Measurements from ENCODE around the gene CEP192.

The CEP192 gene

GRCh38 chr18:13099113-13099512 lies 108.0 kb downstream of the CEP192 start:
- Histone ChIP-seq H3K9ac (ENCODE audit: insufficient read length, low read depth) (no peak overlapping the region), H3K4me3 (ENCODE audit: insufficient read length, low read depth) (no peak overlapping the region), H3K36me3 (ENCODE audit: insufficient read depth, insufficient read length, low read length) (peaks cover 70% of the 10 kb centered on the region), H3K4me1 (ENCODE audit: insufficient read depth, insufficient read length) (no peaks in the 10 kb centered on the region), H3K27me3 (ENCODE audit: insufficient read depth, insufficient read length) (no peaks in the 10 kb centered on the region), H3K9me3 (ENCODE audit: insufficient read depth, low read length) (peaks cover 8% of the 10 kb centered on the region; the same call in 1 of the 2 replicates)
- TF ChIP-seq YY1 (IDR thresholded peaks at IDR 0.05; ENCODE audit: insufficient read depth, insufficient read length) (no peak), ZNF274 (IDR thresholded peaks at IDR 0.05; ENCODE audit: low read depth, low read length) (no peak), SUZ12 (IDR thresholded peaks at IDR 0.05; ENCODE audit: extremely low read depth, insufficient read depth, insufficient read length) (no peak)
- no peak for DNase-seq (ENCODE audit: low read depth, low spot score)

DNA sequence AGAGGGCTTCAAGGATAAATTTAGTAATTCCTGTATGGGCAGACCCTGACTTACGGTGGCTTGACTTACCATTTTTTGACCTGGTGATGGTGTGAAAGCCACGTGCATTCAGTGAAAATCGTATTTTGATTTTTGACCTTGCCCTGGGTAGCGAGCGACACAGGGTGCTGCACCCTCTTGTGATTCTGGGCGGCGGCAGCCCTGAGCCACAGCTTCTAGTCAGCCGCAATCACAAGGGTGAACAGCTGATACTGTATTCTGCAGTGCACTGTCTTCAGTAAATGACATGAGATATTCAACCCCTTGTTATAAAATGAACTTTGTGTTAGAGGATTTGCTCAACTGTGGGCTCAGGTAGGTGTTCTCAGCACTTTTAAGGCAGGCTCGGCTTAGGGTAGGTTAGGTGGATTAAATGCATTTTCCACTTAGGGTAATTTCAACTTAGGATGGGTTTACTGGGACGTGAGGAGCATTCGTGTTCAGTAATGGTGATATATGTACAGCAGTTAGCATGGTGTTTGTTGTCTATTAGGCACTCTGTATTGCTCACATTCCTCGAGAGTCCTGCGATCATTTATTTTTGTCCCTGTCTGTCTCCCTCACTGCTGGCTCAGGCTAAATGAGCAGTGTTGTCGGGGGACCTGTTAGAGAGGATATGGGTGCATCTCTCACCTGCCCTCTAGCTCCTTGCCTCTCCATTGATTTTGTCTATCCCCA lies 109.9 kb downstream of the CEP192 start:
- H3K27me3 ChIP-seq (ENCODE audit: insufficient read depth, insufficient read length): no peaks in the 10 kb centered on the region
- peaks cover 71% of the 10 kb centered on the region for H3K36me3 ChIP-seq (ENCODE audit: insufficient read depth, insufficient read length, low read length)
- no peak overlapping the region for H3K9ac ChIP-seq (ENCODE audit: insufficient read length, low read depth)
- DNase-seq (ENCODE audit: low read depth, low spot score): no peak
- peaks cover 8% of the 10 kb centered on the region; the same call in 1 of the 2 replicates for H3K9me3 ChIP-seq (ENCODE audit: insufficient read depth, low read length)
- no peak overlapping the region for H3K4me3 ChIP-seq (ENCODE audit: insufficient read length, low read depth)
- no peak for TF ChIP-seq ZNF274 (IDR thresholded peaks at IDR 0.05; ENCODE audit: low read depth, low read length)
- no peak for TF ChIP-seq YY1 (IDR thresholded peaks at IDR 0.05; ENCODE audit: insufficient read depth, insufficient read length)
- no peak for TF ChIP-seq SUZ12 (IDR thresholded peaks at IDR 0.05; ENCODE audit: extremely low read depth, insufficient read depth, insufficient read length)
- H3K4me1 ChIP-seq (ENCODE audit: insufficient read depth, insufficient read length): no peaks in the 10 kb centered on the region

GRCh38 chr18:13101659-13102197 lies 110.6 kb downstream of the CEP192 start:
- no peak overlapping the region for H3K4me3 ChIP-seq (ENCODE audit: insufficient read length, low read depth)

DNA sequence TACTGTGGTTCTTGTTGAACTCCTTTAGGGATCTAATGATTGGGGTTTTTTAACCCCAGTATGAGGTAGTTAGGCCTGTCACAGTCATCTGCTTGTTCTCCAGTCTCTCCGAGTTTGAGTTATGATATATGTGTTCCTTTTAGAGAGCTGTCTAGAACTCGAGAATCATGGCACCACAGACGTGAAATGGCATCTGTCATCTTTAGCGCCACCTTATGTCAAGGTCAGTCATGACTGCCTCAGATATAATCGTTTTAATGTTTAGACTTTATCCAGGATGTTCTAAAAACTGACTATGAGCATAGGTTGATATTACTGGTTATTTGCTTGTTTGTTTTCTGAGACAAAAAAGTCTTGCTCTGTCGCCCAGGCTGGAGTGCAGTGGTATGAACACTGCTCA lies 112.2 kb downstream of the CEP192 start:
- TF ChIP-seq YY1 (IDR thresholded peaks at IDR 0.05; ENCODE audit: insufficient read depth, insufficient read length) (no peak), SUZ12 (IDR thresholded peaks at IDR 0.05; ENCODE audit: extremely low read depth, insufficient read depth, insufficient read length) (no peak), ZNF274 (IDR thresholded peaks at IDR 0.05; ENCODE audit: low read depth, low read length) (no peak)
- Histone ChIP-seq H3K27me3 (ENCODE audit: insufficient read depth, insufficient read length) (no peaks in the 10 kb centered on the region), H3K4me3 (ENCODE audit: insufficient read length, low read depth) (no peak overlapping the region), H3K36me3 (ENCODE audit: insufficient read depth, insufficient read length, low read length) (peaks cover 72% of the 10 kb centered on the region), H3K4me1 (ENCODE audit: insufficient read depth, insufficient read length) (no peaks in the 10 kb centered on the region), H3K9ac (ENCODE audit: insufficient read length, low read depth) (no peak overlapping the region), H3K9me3 (ENCODE audit: insufficient read depth, low read length) (peaks cover 4% of the 10 kb centered on the region; the same call in 1 of the 2 replicates)
- DNase-seq (ENCODE audit: low read depth, low spot score): no peak

More at GRCh38 chr18:13101659-13102197, 110.6 kb downstream of the CEP192 start:
- H3K9me3 ChIP-seq (ENCODE audit: insufficient read depth, low read length): peaks cover 8% of the 10 kb centered on the region; the same call in 1 of the 2 replicates
- DNase-seq (ENCODE audit: low read depth, low spot score): no peak
- TF ChIP-seq SUZ12 (IDR thresholded peaks at IDR 0.05; ENCODE audit: extremely low read depth, insufficient read depth, insufficient read length) (no peak), YY1 (IDR thresholded peaks at IDR 0.05; ENCODE audit: insufficient read depth, insufficient read length) (no peak), ZNF274 (IDR thresholded peaks at IDR 0.05; ENCODE audit: low read depth, low read length) (no peak)
- no peaks in the 10 kb centered on the region for H3K4me1 ChIP-seq (ENCODE audit: insufficient read depth, insufficient read length)
- H3K27me3 ChIP-seq (ENCODE audit: insufficient read depth, insufficient read length): no peaks in the 10 kb centered on the region
- H3K9ac ChIP-seq (ENCODE audit: insufficient read length, low read depth): no peak overlapping the region
- peaks cover 71% of the 10 kb centered on the region for H3K36me3 ChIP-seq (ENCODE audit: insufficient read depth, insufficient read length, low read length)

GRCh38 chr18:13105059-13105458 lies 113.9 kb downstream of the CEP192 start:
- no peak overlapping the region for H3K9ac ChIP-seq (ENCODE audit: insufficient read length, low read depth)
- DNase-seq (ENCODE audit: low read depth, low spot score): no peak
- H3K4me1 ChIP-seq (ENCODE audit: insufficient read depth, insufficient read length): no peaks in the 10 kb centered on the region
- peaks cover 4% of the 10 kb centered on the region; the same call in 1 of the 2 replicates for H3K9me3 ChIP-seq (ENCODE audit: insufficient read depth, low read length)
- H3K36me3 ChIP-seq (ENCODE audit: insufficient read depth, insufficient read length, low read length): peaks cover 74% of the 10 kb centered on the region
- no peak for TF ChIP-seq SUZ12 (IDR thresholded peaks at IDR 0.05; ENCODE audit: extremely low read depth, insufficient read depth, insufficient read length)
- TF ChIP-seq ZNF274 (IDR thresholded peaks at IDR 0.05; ENCODE audit: low read depth, low read length): no peak
- no peak for TF ChIP-seq YY1 (IDR thresholded peaks at IDR 0.05; ENCODE audit: insufficient read depth, insufficient read length)
- H3K4me3 ChIP-seq (ENCODE audit: insufficient read length, low read depth): no peak overlapping the region
- no peaks in the 10 kb centered on the region for H3K27me3 ChIP-seq (ENCODE audit: insufficient read depth, insufficient read length)

DNA sequence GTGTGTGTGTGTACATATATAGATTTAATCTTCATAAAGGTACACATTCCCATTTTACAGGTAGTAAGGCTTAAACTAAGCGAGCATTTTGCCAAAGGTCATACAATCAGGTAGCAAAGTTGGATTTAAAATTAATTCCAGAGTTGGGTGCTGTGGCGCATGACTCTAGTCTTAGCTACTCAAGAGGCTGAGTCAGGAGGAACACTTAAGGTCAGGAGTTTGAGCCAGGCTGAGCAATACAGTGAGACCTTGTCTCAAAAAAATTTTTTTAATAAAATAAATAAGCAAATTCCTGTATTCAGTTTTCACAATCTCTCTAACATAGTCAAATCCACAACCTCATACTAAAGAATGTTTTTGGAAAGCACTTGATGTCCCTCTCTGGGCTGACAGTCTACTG lies 115.9 kb downstream of the CEP192 start:
- Histone ChIP-seq H3K4me1 (ENCODE audit: insufficient read depth, insufficient read length) (no peaks in the 10 kb centered on the region), H3K36me3 (ENCODE audit: insufficient read depth, insufficient read length, low read length) (peaks cover 65% of the 10 kb centered on the region), H3K9me3 (ENCODE audit: insufficient read depth, low read length) (peaks cover 4% of the 10 kb centered on the region; the same call in 1 of the 2 replicates), H3K27me3 (ENCODE audit: insufficient read depth, insufficient read length) (no peaks in the 10 kb centered on the region), H3K9ac (ENCODE audit: insufficient read length, low read depth) (no peak overlapping the region), H3K4me3 (ENCODE audit: insufficient read length, low read depth) (no peak overlapping the region)
- no peak for DNase-seq (ENCODE audit: low read depth, low spot score)
- no peak for TF ChIP-seq ZNF274 (IDR thresholded peaks at IDR 0.05; ENCODE audit: low read depth, low read length)
- no peak for TF ChIP-seq YY1 (IDR thresholded peaks at IDR 0.05; ENCODE audit: insufficient read depth, insufficient read length)
- TF ChIP-seq SUZ12 (IDR thresholded peaks at IDR 0.05; ENCODE audit: extremely low read depth, insufficient read depth, insufficient read length): no peak

- no peaks in the 10 kb centered on the region for H3K27me3 ChIP-seq (ENCODE audit: insufficient read depth, insufficient read length)
- H3K4me3 ChIP-seq (ENCODE audit: insufficient read length, low read depth): no peak overlapping the region
- TF ChIP-seq YY1 (IDR thresholded peaks at IDR 0.05; ENCODE audit: insufficient read depth, insufficient read length) (no peak), SUZ12 (IDR thresholded peaks at IDR 0.05; ENCODE audit: extremely low read depth, insufficient read depth, insufficient read length) (no peak), ZNF274 (IDR thresholded peaks at IDR 0.05; ENCODE audit: low read depth, low read length) (no peak)
- no peaks in the 10 kb centered on the region for H3K4me1 ChIP-seq (ENCODE audit: insufficient read depth, insufficient read length)
- no peak for DNase-seq (ENCODE audit: low read depth, low spot score)
- H3K36me3 ChIP-seq (ENCODE audit: insufficient read depth, insufficient read length, low read length): peaks cover 53% of the 10 kb centered on the region
- H3K9me3 ChIP-seq (ENCODE audit: insufficient read depth, low read length): peaks cover 4% of the 10 kb centered on the region; the same call in 1 of the 2 replicates
- no peak overlapping the region for H3K9ac ChIP-seq (ENCODE audit: insufficient read length, low read depth)
Observed at GRCh38 chr18:13108330-13108729, 117.2 kb downstream of the CEP192 start.

All from NT2/D1 (cell line).